Type B pancreatic cell (in vitro differentiated cells): ENCODE results near the gene CARF. TPM values are rescaled to one million over a fixed set of nuclear protein-coding genes. Genes with fewer than 3 reads are reported as not detected.

Experiments used
- DNase-seq: peaks from one replicate; pipeline ENCODE4 v3.0.0; 2021; ENCODE audit warnings: mixed read lengths; ENCODE audit not compliant: unreplicated experiment; ENCODE audit errors: extremely low spot score
- H3K27ac Mint-ChIP-seq: 2 replicates; pipeline ENCODE4 v1.8.0; 2021; ENCODE audit warnings: mild to moderate bottlenecking, mixed read lengths
- H3K27me3 Mint-ChIP-seq: 2 replicates; pipeline ENCODE4 v1.8.0; 2021; ENCODE audit warnings: mixed read lengths
- H3K36me3 Mint-ChIP-seq: 2 replicates; pipeline ENCODE4 v1.8.0; 2021; ENCODE audit warnings: mixed read lengths
- H3K4me1 Mint-ChIP-seq: one replicate; pipeline ENCODE4 v1.8.0; 2021; ENCODE audit warnings: mixed read lengths; ENCODE audit not compliant: unreplicated experiment
- H3K4me3 Mint-ChIP-seq: 2 replicates; pipeline ENCODE4 v1.8.0; 2021; ENCODE audit warnings: mild to moderate bottlenecking, mixed read lengths
- H3K9me3 Mint-ChIP-seq: 2 replicates; pipeline ENCODE4 v1.8.0; 2021; ENCODE audit warnings: mixed read lengths
- long read RNA-seq: library from polyadenylated mRNA; unstranded; transcript quantifications from one replicate; pipeline ENCODE4 v2.0.0, GENCODE V29; 2020
- total RNA-seq: library from RNA; stranded (reverse); gene quantifications from 2 replicates; pipeline ENCODE4 v1.2.1, GENCODE V29; 2021; ENCODE audit warnings: low replicate concordance
- TF ChIP-seq, protein P1 (sequence below): fragments of 200-600 bp; sonication (generic); conservative IDR thresholded peaks from 2 replicates; pipeline ENCODE4 v1.5.0; 2021; ENCODE audit warnings: antibody characterized with exemption, mild to moderate bottlenecking

Gene CARF
- total RNA-seq = 6.7 and 11.0 TPM in 2 replicates
- long read RNA-seq, full-length matches to known transcripts = 1 of 4 reads
- long read RNA-seq, partial matches to known transcripts = 0 of 4 reads
- long read RNA-seq, other reads (novel, unspliced or antisense) = 3 of 4 reads

GRCh38 chr2:202911512-202912341 is at the start of gene CARF, which contains the start of gene WDR12:
CARF (plus strand) TSS chr2:202912275; CDS start chr2:202941903, 29,628 bp downstream.
WDR12 (minus strand) TSS chr2:202911673; CDS start chr2:202911476, 197 bp downstream.
- H3K27ac Mint-ChIP-seq = peak within 1 kb of the TSS; percentile 93
- no peaks in the 10 kb centered on the region for H3K27me3 Mint-ChIP-seq
- peak; percentile 90 for DNase-seq
- H3K4me3 Mint-ChIP-seq = peak within 1 kb of the TSS; percentile 99
- peaks cover 15% of the 10 kb centered on the region for H3K4me1 Mint-ChIP-seq
- H3K36me3 Mint-ChIP-seq = peaks cover 11% of the 10 kb centered on the region
- H3K9me3 Mint-ChIP-seq = no peaks in the 10 kb centered on the region
- TF ChIP-seq, protein P1, sequence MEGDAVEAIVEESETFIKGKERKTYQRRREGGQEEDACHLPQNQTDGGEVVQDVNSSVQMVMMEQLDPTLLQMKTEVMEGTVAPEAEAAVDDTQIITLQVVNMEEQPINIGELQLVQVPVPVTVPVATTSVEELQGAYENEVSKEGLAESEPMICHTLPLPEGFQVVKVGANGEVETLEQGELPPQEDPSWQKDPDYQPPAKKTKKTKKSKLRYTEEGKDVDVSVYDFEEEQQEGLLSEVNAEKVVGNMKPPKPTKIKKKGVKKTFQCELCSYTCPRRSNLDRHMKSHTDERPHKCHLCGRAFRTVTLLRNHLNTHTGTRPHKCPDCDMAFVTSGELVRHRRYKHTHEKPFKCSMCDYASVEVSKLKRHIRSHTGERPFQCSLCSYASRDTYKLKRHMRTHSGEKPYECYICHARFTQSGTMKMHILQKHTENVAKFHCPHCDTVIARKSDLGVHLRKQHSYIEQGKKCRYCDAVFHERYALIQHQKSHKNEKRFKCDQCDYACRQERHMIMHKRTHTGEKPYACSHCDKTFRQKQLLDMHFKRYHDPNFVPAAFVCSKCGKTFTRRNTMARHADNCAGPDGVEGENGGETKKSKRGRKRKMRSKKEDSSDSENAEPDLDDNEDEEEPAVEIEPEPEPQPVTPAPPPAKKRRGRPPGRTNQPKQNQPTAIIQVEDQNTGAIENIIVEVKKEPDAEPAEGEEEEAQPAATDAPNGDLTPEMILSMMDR = no peak

- no peaks in the 10 kb centered on the region for H3K36me3 Mint-ChIP-seq
- peak overlapping the region; percentile 87 for H3K27ac Mint-ChIP-seq
- peaks cover 4% of the 10 kb centered on the region for H3K27me3 Mint-ChIP-seq
- no peak for DNase-seq
- H3K9me3 Mint-ChIP-seq = no peaks in the 10 kb centered on the region
- H3K4me3 Mint-ChIP-seq = peak overlapping the region; percentile 92
- peaks cover 15% of the 10 kb centered on the region for H3K4me1 Mint-ChIP-seq
- TF ChIP-seq, protein P1 = peak; percentile 78
Measured at GRCh38 chr2:202870431-202871299, 41.4 kb upstream of the CARF start.

DNA sequence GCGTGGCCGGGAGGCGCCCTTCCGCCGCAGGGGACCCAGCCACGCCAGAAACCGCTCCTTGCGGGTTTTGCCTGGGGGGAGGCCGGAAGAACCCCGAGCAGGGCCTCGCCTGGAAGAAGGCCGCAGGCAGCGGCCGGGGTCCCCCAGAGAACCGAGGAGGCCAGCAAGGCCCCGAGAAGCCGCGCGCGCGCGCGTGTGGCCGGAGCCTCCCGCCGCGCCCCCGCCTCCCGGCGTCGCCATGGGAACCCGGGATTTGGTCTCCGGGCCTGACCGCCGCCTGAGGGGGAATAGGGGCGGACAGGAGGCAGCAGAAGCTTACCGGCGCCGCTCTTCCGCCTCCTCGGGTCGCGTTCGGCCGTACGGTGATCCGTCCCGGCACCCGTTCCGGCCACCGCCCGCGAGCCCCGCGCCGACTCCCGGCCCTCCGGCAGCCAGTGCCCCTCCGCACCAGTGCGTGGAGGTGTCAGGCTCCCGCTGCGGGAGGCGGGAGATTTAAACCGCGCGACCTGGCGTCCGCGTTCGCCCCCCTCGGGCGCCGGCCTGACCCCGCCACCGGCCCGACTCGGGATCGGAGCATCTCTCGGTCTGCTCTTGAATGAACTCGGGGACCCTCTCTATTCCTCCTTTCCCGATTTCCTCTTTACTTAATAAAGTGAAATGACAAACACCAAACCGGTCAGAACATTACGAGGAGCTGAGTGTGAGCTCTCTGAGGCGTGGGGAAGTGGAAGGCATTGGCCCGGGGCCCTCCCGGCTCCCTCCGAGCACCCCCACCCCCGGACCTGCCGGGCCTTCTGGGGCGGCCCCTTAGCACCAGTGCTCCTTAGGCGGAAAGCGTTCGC is 40.6 kb upstream of the CARF start, which contains the start of gene ICA1L:
Gene ICA1L, minus strand, starts transcription at position 467 of the 842 bp plus-strand sequence. CDS start 42,757 bp downstream, outside the sequence.
- peak within 1 kb of the TSS; percentile 87 for H3K27ac Mint-ChIP-seq
- DNase-seq = peak; percentile 84
- peaks cover 15% of the 10 kb centered on the region for H3K4me1 Mint-ChIP-seq
- peaks cover 4% of the 10 kb centered on the region for H3K27me3 Mint-ChIP-seq
- H3K9me3 Mint-ChIP-seq = no peaks in the 10 kb centered on the region
- TF ChIP-seq, protein P1 = no peak
- no peaks in the 10 kb centered on the region for H3K36me3 Mint-ChIP-seq
- H3K4me3 Mint-ChIP-seq = peak within 1 kb of the TSS; percentile 92

GRCh38 chr2:202877699-202878098 is 34.4 kb upstream of the CARF start:
- H3K36me3 Mint-ChIP-seq = peaks cover 4% of the 10 kb centered on the region
- H3K4me3 Mint-ChIP-seq = no peak overlapping the region
- no peaks in the 10 kb centered on the region for H3K27me3 Mint-ChIP-seq
- TF ChIP-seq, protein P1 = no peak
- H3K9me3 Mint-ChIP-seq = no peaks in the 10 kb centered on the region
- no peak overlapping the region for H3K27ac Mint-ChIP-seq
- no peak for DNase-seq
- H3K4me1 Mint-ChIP-seq = peaks cover 3% of the 10 kb centered on the region

DNA sequence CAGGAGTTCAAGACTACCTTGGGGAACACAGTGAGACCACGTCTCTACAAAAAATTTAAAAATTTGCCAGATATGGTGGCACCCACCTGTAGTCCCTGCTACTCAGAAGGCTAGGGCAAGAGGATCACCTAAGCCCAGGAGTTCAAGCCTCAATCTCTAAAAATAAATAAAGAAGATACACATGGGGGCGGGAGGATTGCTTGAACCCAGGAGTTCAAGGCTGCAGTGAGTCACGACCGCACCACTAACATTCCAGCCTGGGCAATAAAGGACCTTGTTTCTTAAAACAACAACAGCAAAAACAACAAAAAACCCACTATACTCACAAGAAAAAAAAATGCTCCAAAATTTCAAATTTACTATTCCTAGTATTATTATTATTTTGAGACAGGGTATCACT is 30.5 kb upstream of the CARF start:
- H3K4me1 Mint-ChIP-seq = no peaks in the 10 kb centered on the region
- H3K27me3 Mint-ChIP-seq = no peaks in the 10 kb centered on the region
- no peak for DNase-seq
- H3K9me3 Mint-ChIP-seq = no peaks in the 10 kb centered on the region
- no peak overlapping the region for H3K4me3 Mint-ChIP-seq
- TF ChIP-seq, protein P1 = no peak
- no peak overlapping the region for H3K27ac Mint-ChIP-seq
- H3K36me3 Mint-ChIP-seq = peaks cover 16% of the 10 kb centered on the region
